Testis (tissue), 2 donors: Measurements from ENCODE around the gene OTUD6A.

Source experiments
- CTCF ChIP-seq, 3 experiments: fragments of 450-650 bp in 2 of 3; fragments of 200-600 bp in 1 of 3; sonication (generic) in 1 of 3; IDR thresholded peaks; one replicate each; pipeline ENCODE4 v1.5.1; 2016 to 2019; ENCODE audit warnings: antibody characterized with exemption in 3 of 3, mild to moderate bottlenecking in 2 of 3, moderate library complexity in 1 of 3
- POLR2A ChIP-seq: fragments of 450-650 bp; IDR thresholded peaks from one replicate; pipeline ENCODE4 v1.6.1; 2017; ENCODE audit warnings: antibody characterized with exemption, mild to moderate bottlenecking, moderate library complexity

GRCh38 chrX:70039758-70040157 is 22.5 kb upstream of the OTUD6A start:
- TF ChIP-seq CTCF (IDR thresholded peaks at IDR 0.05) (no peak), POLR2A (no peak)
